GM13976 (cell line): ENCODE results near the gene RIC3.

Source experiments
- DNase-seq: peaks from one replicate; pipeline ENCODE4 v3.0.0; 2012; ENCODE audit warnings: low spot score
- CTCF ChIP-seq: IDR thresholded peaks from 2 replicates; pipeline ENCODE4 v1.5.1; 2012; ENCODE audit warnings: borderline replicate concordance, mild to moderate bottlenecking; ENCODE audit not compliant: insufficient read depth; ENCODE audit errors: extremely low read depth, missing control alignments, control extremely low read depth
- in situ Hi-C: fragments of 300-500 bp; cut with MboI; formaldehyde crosslinking; loops from one replicate; pipeline ENCODE4 v1.12.0; 2022; ENCODE audit warnings: low sequenced_read_pairs, mixed read lengths, inconsistent platforms; ENCODE audit not compliant: unreplicated experiment

Gene RIC3

DNA sequence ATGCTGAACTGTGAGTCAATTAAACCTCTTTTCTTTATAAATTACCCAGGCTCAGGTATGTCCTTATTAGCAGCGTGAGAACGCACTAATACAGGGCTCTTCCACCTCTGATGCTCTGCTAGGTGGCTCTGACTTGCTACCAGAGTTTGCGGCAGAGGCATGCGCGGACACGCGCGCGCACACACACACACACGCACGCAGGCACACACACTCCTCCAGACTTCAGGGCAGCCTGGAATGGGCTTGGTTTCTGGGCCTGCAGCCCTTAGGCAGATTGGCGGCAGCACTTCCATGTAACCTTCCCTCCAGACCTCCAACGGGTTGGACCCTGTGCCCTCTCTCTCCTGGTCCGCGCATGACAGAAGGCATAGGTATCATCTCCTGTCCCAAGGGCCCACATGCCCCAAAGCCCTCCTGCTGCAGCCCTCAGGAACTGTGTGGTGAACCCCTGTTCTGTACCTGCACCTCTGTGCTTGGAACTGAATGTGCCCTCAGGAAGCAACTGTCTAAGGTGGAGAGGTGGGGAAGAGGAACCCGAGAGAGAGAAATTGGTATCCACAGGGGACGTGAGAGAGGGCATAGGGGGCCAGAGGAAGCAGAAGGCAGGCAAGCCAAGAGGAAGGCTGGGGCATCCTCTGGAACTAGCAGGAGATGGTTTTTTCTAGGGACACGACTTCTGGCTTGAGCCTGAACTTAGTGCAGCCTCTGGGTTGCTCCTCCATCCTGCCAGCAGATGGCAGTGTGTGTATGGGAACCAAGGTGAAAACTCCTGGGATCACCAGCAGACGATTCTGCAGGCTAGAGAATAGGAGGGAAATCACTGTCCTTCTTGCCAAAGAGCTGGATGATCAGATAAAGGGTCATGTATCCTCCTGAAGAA is 23.4 kb upstream of the RIC3 start:
- in situ Hi-C loops, result no loop called here
- DNase-seq, result peak; percentile 85
- peak; percentile 87 for TF ChIP-seq CTCF

- no peak for TF ChIP-seq CTCF
- no peak for DNase-seq
- in situ Hi-C loops, result no loop called here
Observed at GRCh38 chr11:8190431-8190830, 21.6 kb upstream of the RIC3 start.

DNA sequence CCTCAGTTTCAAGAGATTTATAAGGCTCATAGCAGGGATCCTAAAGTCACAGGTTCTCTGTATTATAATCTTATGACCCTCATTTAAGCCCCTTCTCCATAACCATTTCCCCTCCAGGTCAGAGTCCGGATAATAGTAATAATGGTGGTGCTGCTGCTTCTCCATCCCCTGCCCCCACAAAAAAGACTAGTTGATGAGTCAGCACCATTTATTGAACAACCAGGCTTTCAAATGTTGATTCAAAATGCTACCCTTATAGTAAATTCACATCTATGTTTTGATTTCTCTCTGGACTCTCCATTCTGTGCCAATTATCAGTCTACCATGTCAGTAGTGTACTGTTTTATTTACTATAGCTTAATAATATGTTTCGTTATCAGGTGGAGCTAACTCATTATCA is 17.6 kb upstream of the RIC3 start:
- no peak for DNase-seq
- in situ Hi-C loops, result no loop called here
- no peak for TF ChIP-seq CTCF

GRCh38 chr11:8183111-8183510 is 14.3 kb upstream of the RIC3 start:
- no peak for DNase-seq
- TF ChIP-seq CTCF, result no peak
- in situ Hi-C loops, result no loop called here

DNA sequence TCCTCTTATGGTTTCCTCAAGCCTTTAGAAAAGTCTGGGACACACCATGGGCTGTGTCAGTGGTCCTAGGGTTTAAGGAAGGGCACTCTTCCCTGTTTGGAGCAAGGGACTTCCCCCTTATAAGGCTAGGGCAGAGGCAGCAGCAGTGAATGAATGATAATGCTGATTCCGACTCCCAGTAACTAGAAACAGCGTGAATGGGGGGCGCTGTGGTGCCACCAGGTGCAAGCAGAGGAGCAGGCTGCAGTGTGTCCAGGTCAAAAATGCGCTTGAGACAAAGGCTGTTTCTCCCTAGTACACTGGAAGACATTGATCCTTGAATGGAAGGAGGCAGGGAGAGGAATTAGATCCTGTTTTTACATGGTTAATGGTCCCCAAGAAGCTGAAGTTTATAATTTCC is 11.6 kb upstream of the RIC3 start:
- in situ Hi-C loops, result no loop called here
- no peak for DNase-seq
- no peak for TF ChIP-seq CTCF

DNA sequence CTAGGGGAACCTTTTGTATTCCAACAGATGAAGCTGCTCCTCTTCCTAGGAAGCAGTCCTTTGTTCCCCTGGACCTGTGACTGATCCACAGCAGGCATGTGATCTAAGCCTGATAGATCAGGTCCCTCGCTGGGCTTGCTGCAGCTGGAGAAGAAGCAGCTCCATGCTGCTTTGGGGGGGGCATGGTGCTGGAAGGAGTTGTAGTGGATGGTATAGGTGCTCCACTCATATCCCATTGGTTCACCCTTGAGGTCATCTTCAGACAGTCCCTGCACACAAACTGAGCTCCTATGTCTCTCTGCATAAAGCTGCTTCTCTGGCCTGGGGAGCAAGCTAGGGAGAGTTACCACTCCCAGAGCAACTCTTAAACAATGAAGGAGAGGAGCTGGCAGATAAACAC is 9.5 kb upstream of the RIC3 start:
- no peak for DNase-seq
- in situ Hi-C loops, result no loop called here

More for the DNA sequence above, 9.5 kb upstream of the RIC3 start:
- no peak for TF ChIP-seq CTCF
